ENCODE measurements around the gene PIP5KL1. TPM values are rescaled to one million over a fixed set of nuclear protein-coding genes. Genes with fewer than 3 reads are reported as not detected.

The PIP5KL1 gene
- 0.59 and 0.95 TPM in 2 replicates for total RNA-seq (2014; rRNA removed; shearing (Covaris generic))
- total RNA-seq (2022), result 4.4 and 4.6 TPM in 2 replicates
- percentile 38 among the genes with signal in this experiment for Bru-seq, nascent RNA
- percentile 39 among the genes with signal in this experiment for BruChase-seq, experiment 1, labeled RNA remaining after a 6-hour chase
- percentile 40 among the genes with signal in this experiment for BruChase-seq, experiment 2, labeled RNA remaining after a 2-hour chase
- long read RNA-seq, partial matches to known transcripts, result 0 of 5 reads
- long read RNA-seq, other reads (novel, unspliced or antisense), result 5 of 5 reads

GRCh38 chr9:127930231-127931091, at the start of gene PIP5KL1:
Gene PIP5KL1, minus strand, starts transcription at chr9:127930777. Its CDS starts 25 bp downstream, at chr9:127930752.
- BruUV-seq (replicated peaks), result no TSS peak
- Histone ChIP-seq H3K4me3 (ENCODE audit: low read depth, low read length, poor library complexity, severe bottlenecking) (peak within 1 kb of the TSS; percentile 67), H3K36me3 (ENCODE audit: insufficient read depth, low read length) (peaks cover 12% of the 10 kb centered on the region; the same call in 1 of the 2 replicates), H3K4me2 (ENCODE audit: low read length) (peak within 1 kb of the TSS; percentile 86), H3K79me2 (ENCODE audit: insufficient read depth, low read depth, low read length) (peaks cover 3% of the 10 kb centered on the region; the same call in 1 of the 2 replicates), H4K20me1 (ENCODE audit: insufficient read depth, low read length) (peaks cover 2% of the 10 kb centered on the region; the same call in 1 of the 2 replicates), H3K27ac (ENCODE audit: low read depth, low read length, poor library complexity, severe bottlenecking) (no peak within 1 kb of the TSS), H2AFZ (ENCODE audit: low read length) (no peak within 1 kb of the TSS; the same call in 1 of the 2 replicates), H3K9me3 (ENCODE audit: low read length) (no peaks in the 10 kb centered on the region), H3K9me2 (ENCODE audit: insufficient read depth, low read length) (no peaks in the 10 kb centered on the region), H3K4me1 (ENCODE audit: insufficient read depth, low read length, poor library complexity, severe bottlenecking) (peaks cover 47% of the 10 kb centered on the region)
- intact Hi-C loops (cut with micrococcal nuclease; ENCODE audit: unreplicated experiment), result loop anchor here (1.0 kb wide), 1 partner anchor 105 kb away; no protein-coding TSS in a partner anchor
- ChIA-PET POLR2A (interaction anchor here (1.1 kb wide), 1 partner anchor 11 kb away, joined by 3 read pairs; no protein-coding TSS in a partner anchor), CTCF (ENCODE audit: unreplicated experiment) (no interaction called here)
- TF ChIP-seq CTCF (conservative IDR thresholded peaks at IDR 0.05; ENCODE audit: low read length) (no peak), EZH2phosphoT487 (IDR thresholded peaks at IDR 0.05; ENCODE audit: borderline replicate concordance, low read depth, low read length) (no peak)
- DNase-seq (ENCODE audit: low spot score), result peak; percentile 84

GRCh38 chr9:127980060-127980705, 49.6 kb upstream of the PIP5KL1 start:
- ChIA-PET CTCF (ENCODE audit: unreplicated experiment) (interaction anchor here (0.5 kb wide), 1 partner anchor 441 kb away, joined by 3 read pairs; the partner anchor contains the start of gene CERCAM), POLR2A (interaction anchor here (0.7 to 3.3 kb wide), 3 partner anchors 9 to 58 kb away, joined by 3 to 19 read pairs (median 9); no protein-coding TSS in a partner anchor)
- Histone ChIP-seq H3K27ac (ENCODE audit: low read depth, low read length, poor library complexity, severe bottlenecking) (peak overlapping the region; percentile 65), H3K9me2 (ENCODE audit: insufficient read depth, low read length) (no peaks in the 10 kb centered on the region), H3K9me3 (ENCODE audit: low read length) (no peaks in the 10 kb centered on the region), H2AFZ (ENCODE audit: low read length) (no peak overlapping the region), H4K20me1 (ENCODE audit: insufficient read depth, low read length) (peaks cover 33% of the 10 kb centered on the region; the same call in 1 of the 2 replicates), H3K36me3 (ENCODE audit: insufficient read depth, low read length) (peaks cover 44% of the 10 kb centered on the region), H3K79me2 (ENCODE audit: insufficient read depth, low read depth, low read length) (peaks cover 63% of the 10 kb centered on the region), H3K4me3 (ENCODE audit: low read depth, low read length, poor library complexity, severe bottlenecking) (peak overlapping the region; percentile 80), H3K4me1 (ENCODE audit: insufficient read depth, low read length, poor library complexity, severe bottlenecking) (peaks cover 68% of the 10 kb centered on the region), H3K4me2 (ENCODE audit: low read length) (peak overlapping the region; percentile 84)
- TF ChIP-seq CTCF (conservative IDR thresholded peaks at IDR 0.05; ENCODE audit: low read length), result no peak
- TF ChIP-seq EZH2phosphoT487 (IDR thresholded peaks at IDR 0.05; ENCODE audit: borderline replicate concordance, low read depth, low read length), result no peak
- intact Hi-C loops (cut with micrococcal nuclease; ENCODE audit: unreplicated experiment), result loop anchor here (1.0 to 5.0 kb wide), 2 partner anchors 46 to 203 kb away; partner anchors contain the start of gene SH2D3C
- TSS peak; percentile 61 for BruUV-seq (replicated peaks)
- peak; percentile 65 for DNase-seq (ENCODE audit: low spot score)

All from OCI-LY7 (cell line).